Measurements from ENCODE around the gene TCAP.

Gene TCAP

GRCh38 chr17:39619786-39620101 lies 45.4 kb upstream of the TCAP start:
- DNase-seq (ENCODE audit: extremely low read depth, low read depth), result no peak
- no peak for TF ChIP-seq CTCF (IDR thresholded peaks at IDR 0.05; ENCODE audit: low read depth, low read length)

GRCh38 chr17:39621523-39622379 lies 43.4 kb upstream of the TCAP start:
- peak; percentile 44 for DNase-seq (ENCODE audit: extremely low read depth, low read depth)
- no peak; the same call in none of the 2 replicates for TF ChIP-seq CTCF (IDR thresholded peaks at IDR 0.05; ENCODE audit: low read depth, low read length)

- no peak for TF ChIP-seq CTCF (IDR thresholded peaks at IDR 0.05; ENCODE audit: low read depth, low read length)
- no peak for DNase-seq (ENCODE audit: extremely low read depth, low read depth)
These were observed 42.7 kb upstream of the TCAP start for GRCh38 chr17:39622380-39623006.

GRCh38 chr17:39623356-39623950 lies 41.7 kb upstream of the TCAP start:
- peak; percentile 95 for TF ChIP-seq CTCF (IDR thresholded peaks at IDR 0.05; ENCODE audit: low read depth, low read length)
- DNase-seq (ENCODE audit: extremely low read depth, low read depth), result peak; percentile 22

GRCh38 chr17:39624313-39624712 lies 40.8 kb upstream of the TCAP start:
- no peak for TF ChIP-seq CTCF (IDR thresholded peaks at IDR 0.05; ENCODE audit: low read depth, low read length)
- no peak for DNase-seq (ENCODE audit: extremely low read depth, low read depth)

GRCh38 chr17:39625198-39625785 lies 39.9 kb upstream of the TCAP start:
- TF ChIP-seq CTCF (IDR thresholded peaks at IDR 0.05; ENCODE audit: low read depth, low read length), result no peak
- no peak for DNase-seq (ENCODE audit: extremely low read depth, low read depth)

Data from AG09319 (cell line).